Metanephros (tissue), 1 donor: Measurements from ENCODE around the gene SCAMP4. TPM values are rescaled to one million over a fixed set of nuclear protein-coding genes. Genes with fewer than 3 reads are reported as not detected.

Source experiments
- total RNA-seq: library from RNA; depleted of rRNA; stranded (reverse); fragments of >200 nt; gene quantifications from one replicate; pipeline ENCODE4 v1.2.3, GENCODE V29; 2014

Gene SCAMP4
- 67.3 TPM for total RNA-seq

GRCh38 chr19:1905110-1905862 lies at the start of gene SCAMP4, which contains the start of gene ADAT3:
SCAMP4 (plus strand) TSS chr19:1905399; CDS start chr19:1915020, 9,621 bp downstream.
ADAT3 (plus strand) TSS chr19:1905399; CDS start chr19:1912048, 6,649 bp downstream.

GRCh38 chr19:1863328-1863637 lies 41.9 kb upstream of the SCAMP4 start, which contains the start of gene KLF16:
KLF16 (minus strand) TSS chr19:1863579; CDS start chr19:1863497, 82 bp downstream.

GRCh38 chr19:1885398-1886119 lies 19.6 kb upstream of the SCAMP4 start, which contains the start of gene ABHD17A:
ABHD17A (minus strand) TSS chr19:1885496; CDS start chr19:1881566, 3,930 bp downstream.

GRCh38 chr19:1941146-1942077 lies 36.2 kb downstream of the SCAMP4 start, which contains the start of gene CSNK1G2:
CSNK1G2 (plus strand) TSS chr19:1941172; CDS start chr19:1969773, 28,601 bp downstream.

Other genes starting within 250 kb of the SCAMP4 start
- gene ONECUT3, start 151.9 kb upstream of the SCAMP4 start, total RNA-seq = not detected
- gene ATP8B3, start 93.1 kb upstream of the SCAMP4 start, total RNA-seq = 1.9 TPM
- 30.2 TPM for gene REXO1, start 56.9 kb upstream of the SCAMP4 start, total RNA-seq
- 9.1 TPM for gene KLF16, start 41.8 kb upstream of the SCAMP4 start, total RNA-seq
- 64.2 TPM for gene ABHD17A, start 19.9 kb upstream of the SCAMP4 start, total RNA-seq
- 5.8 TPM for gene ADAT3, start within 50 bp of the SCAMP4 start, total RNA-seq
- gene CSNK1G2, start 35.8 kb downstream of the SCAMP4 start, total RNA-seq = 61.0 TPM
- gene BTBD2, start 110.3 kb downstream of the SCAMP4 start, total RNA-seq = 90.8 TPM
- 95.7 TPM for gene MKNK2, start 145.8 kb downstream of the SCAMP4 start, total RNA-seq
- 30.0 TPM for gene MOB3A, start 190.9 kb downstream of the SCAMP4 start, total RNA-seq
- gene IZUMO4, start 191.5 kb downstream of the SCAMP4 start, total RNA-seq = 8.6 TPM
- 88.5 TPM for gene AP3D1, start 246.2 kb downstream of the SCAMP4 start, total RNA-seq